Stimulated activated CD4-positive, alpha-beta T cell treated with anti-CD3 and anti-CD28 coated beads, Interleukin-2, amount 100 ng/mL, for 48 hours (primary cell): Measurements from ENCODE around the gene PAGE3.

ENCODE experiments used
- DNase-seq, 2 donors: peaks; one replicate each; pipeline ENCODE4 v3.0.0-alpha.2; 2020

Gene PAGE3

GRCh38 chrX:55264816-55265215 lies at the start of gene PAGE3:
PAGE3 (minus strand) TSS chrX:55264916; CDS start chrX:55263903, 1,013 bp downstream.
- DNase-seq = no peak

- DNase-seq = no peak
Observed at GRCh38 chrX:55312655-55313054, 47.9 kb upstream of the PAGE3 start.

GRCh38 chrX:55290963-55291362 lies 26.2 kb upstream of the PAGE3 start:
- no peak for DNase-seq

GRCh38 chrX:55279832-55280231 lies 15.1 kb upstream of the PAGE3 start:
- no peak for DNase-seq

- no peak for DNase-seq
Observed at GRCh38 chrX:55260806-55261205, 3.9 kb downstream of the PAGE3 start.

DNA sequence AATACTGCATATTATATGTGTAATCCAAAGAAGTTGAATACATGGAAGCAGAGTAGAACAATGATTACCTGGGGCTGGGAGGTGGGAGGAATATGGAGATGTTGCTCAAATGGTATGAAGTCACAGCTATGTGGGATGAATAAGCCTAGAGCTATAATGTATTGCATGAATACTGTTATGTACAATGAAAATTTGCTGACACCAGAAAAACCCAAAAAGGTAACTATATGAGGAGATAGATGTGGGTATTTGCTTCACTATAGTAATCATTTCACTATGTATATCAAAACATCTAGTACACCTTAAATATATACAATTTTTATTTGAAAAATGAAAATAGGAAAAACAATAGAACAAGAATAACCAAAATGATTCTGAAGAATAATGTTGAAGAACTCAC lies 11.2 kb downstream of the PAGE3 start:
- no peak for DNase-seq

- DNase-seq = no peak
Observed at GRCh38 chrX:55240788-55241340, 23.9 kb downstream of the PAGE3 start.

DNA sequence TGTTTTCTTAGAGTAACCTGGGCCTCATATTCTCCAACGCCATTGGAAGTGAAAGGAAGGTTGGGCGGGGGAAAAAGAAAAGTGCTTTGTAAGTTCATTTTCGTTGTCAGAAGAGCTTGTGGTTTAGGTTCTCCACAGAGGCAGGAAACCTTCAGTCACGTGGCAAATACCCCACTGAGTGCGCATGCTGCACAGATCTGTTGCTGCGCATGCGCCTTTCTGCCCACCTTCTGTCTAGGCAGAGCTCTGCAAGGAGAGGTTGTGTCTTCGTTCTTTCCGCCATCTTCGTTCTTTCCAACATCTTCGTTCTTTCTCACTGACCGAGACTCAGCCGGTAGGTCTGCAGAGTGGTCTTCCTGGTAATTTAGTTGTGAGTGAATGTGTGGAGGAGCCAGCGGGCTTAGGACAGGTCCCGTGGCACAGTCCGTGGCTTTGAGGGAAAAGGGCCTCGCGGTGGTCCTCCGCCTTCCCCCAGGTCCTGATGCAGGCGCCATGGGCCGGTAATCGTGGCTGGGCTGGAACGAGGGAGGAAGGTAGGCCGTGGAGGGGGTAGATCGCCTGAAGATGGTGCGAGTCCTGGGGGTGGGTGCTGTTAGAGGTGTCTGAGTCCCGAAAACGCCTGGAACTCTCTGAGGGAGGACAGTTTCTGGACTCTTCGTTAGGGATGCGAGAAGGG lies 44.5 kb downstream of the PAGE3 start, which contains the start of gene PAGE5:
PAGE5 (plus strand) TSS at position 228 of the 676 bp plus-strand sequence. CDS start 1,037 bp downstream, outside the sequence.
- no peak for DNase-seq

GRCh38 chrX:55213381-55213780 lies 51.3 kb downstream of the PAGE3 start:
- no peak for DNase-seq

GRCh38 chrX:55210931-55211677 lies 53.6 kb downstream of the PAGE3 start:
- DNase-seq = no peak
